ENCODE measurements around the gene KL.

KL gene

DNA sequence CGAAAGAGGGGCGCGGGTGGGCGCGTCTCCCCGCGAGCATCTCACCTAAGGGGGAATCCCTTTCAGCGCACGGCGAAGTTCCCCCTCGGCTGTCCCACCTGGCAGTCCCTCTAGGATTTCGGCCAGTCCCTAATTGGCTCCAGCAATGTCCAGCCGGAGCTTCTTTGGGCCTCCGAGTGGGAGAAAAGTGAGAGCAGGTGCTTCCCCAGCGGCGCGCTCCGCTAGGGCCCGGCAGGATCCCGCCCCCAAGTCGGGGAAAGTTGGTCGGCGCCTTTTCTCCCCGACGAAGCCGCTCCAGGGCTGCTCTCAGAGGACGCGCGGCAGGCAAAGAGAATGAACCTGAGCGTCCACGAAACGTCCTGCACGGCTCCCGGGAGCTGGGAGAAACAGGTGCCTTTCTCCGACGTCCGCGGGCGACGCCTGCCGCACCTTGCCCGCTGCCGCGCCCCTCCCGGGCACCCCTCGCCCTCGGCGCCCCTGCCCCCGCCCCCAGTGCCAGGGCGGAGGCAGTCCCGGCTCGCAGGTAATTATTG is 366 bp upstream of the KL start:
- peak overlapping the region; percentile 18 to 22 for H3K9ac ChIP-seq (ENCODE audit: low read depth in 1 of 2, low read length in 2 of 2)
- H3K27ac ChIP-seq (ENCODE audit: low read depth, low read length), result peak overlapping the region; percentile 62

DNA sequence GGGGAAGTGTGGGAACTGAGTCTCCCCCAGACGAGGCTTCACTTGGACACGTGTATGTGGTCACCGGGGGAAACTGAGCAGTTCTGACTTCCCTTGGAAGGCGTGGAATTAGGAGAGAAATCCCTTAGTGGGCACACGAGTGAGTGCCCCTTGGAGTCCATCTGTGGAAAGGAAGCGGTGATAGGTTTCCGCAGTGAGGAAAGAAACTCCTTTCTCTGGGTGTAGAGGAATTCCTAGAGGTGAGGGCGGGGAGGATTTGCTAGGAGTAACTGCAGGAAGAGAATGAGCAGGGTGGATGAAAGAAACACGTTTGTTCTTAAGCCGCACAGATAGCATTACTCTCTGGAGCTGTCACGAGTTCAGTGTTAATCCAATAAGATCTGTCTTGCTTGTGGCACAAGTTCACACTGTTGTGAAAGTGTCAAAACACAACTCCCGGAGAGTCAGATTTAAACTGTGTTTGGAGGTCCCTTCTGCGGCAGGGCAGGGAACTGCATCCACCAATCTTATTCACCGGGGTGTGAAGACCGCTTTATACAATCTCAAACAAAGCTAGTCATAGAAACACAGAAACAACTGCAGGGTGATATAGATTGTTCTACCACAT is 1.2 kb downstream of the KL start:
- Histone ChIP-seq H3K27ac (ENCODE audit: low read depth, low read length) (peak overlapping the region; percentile 71), H3K4me1 (ENCODE audit: control insufficient read depth in 1 of 2, insufficient read depth in 2 of 2, low read length in 2 of 2) (peaks cover 6 to 12% of the 10 kb centered on the region in 2 donors), H3K27me3 (ENCODE audit: control insufficient read depth in 1 of 2, insufficient read depth in 2 of 2, low read length in 2 of 2) (peaks cover 10 to 23% of the 10 kb centered on the region in 2 donors), H3K9ac (ENCODE audit: low read depth in 1 of 2, low read length in 2 of 2) (peak overlapping the region; percentile 17 to 79), H3K9me3 (ENCODE audit: control insufficient read depth in 1 of 2, low read length in 2 of 2) (no peaks in the 10 kb centered on the region), H3K36me3 (ENCODE audit: control insufficient read depth in 1 of 2, insufficient read depth in 2 of 2, low read length in 2 of 2) (no peaks in the 10 kb centered on the region), H3K4me3 (ENCODE audit: low read depth in 1 of 2, low read length in 2 of 2) (peak overlapping the region; percentile 71 to 76)

More for the DNA sequence above, 366 bp upstream of the KL start:
- Histone ChIP-seq H3K27me3 (ENCODE audit: control insufficient read depth in 1 of 2, insufficient read depth in 2 of 2, low read length in 2 of 2) (peaks cover 10 to 23% of the 10 kb centered on the region in 2 donors), H3K9me3 (ENCODE audit: control insufficient read depth in 1 of 2, low read length in 2 of 2) (no peaks in the 10 kb centered on the region), H3K4me1 (ENCODE audit: control insufficient read depth in 1 of 2, insufficient read depth in 2 of 2, low read length in 2 of 2) (peaks cover 6 to 12% of the 10 kb centered on the region in 2 donors), H3K36me3 (ENCODE audit: control insufficient read depth in 1 of 2, insufficient read depth in 2 of 2, low read length in 2 of 2) (no peaks in the 10 kb centered on the region), H3K4me3 (ENCODE audit: low read depth in 1 of 2, low read length in 2 of 2) (peak overlapping the region; percentile 53 to 56)

DNA sequence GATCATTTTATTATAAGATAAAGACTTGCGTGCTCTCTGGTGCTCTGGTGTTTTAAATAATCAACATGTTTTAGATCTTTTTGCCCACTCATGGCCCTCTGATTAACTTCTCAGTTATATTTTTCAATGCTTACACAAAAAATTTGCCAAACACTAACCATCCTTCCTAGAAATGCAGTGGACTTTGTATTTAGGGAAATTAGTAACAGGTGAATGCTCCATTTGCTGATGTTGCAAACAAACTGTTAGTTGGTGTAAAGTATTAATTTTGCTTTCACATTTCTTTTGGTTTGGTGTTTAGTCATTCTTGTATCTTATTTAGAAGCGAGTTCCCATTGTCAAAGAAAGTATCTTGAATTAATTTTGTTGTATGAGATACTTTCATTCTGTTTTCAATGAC is 2.7 kb downstream of the KL start:
- Histone ChIP-seq H3K27me3 (ENCODE audit: control insufficient read depth in 1 of 2, insufficient read depth in 2 of 2, low read length in 2 of 2) (peaks cover 8 to 18% of the 10 kb centered on the region in 2 donors), H3K4me1 (ENCODE audit: control insufficient read depth in 1 of 2, insufficient read depth in 2 of 2, low read length in 2 of 2) (peaks cover 6 to 12% of the 10 kb centered on the region in 2 donors), H3K9ac (ENCODE audit: low read depth in 1 of 2, low read length in 2 of 2) (no peak overlapping the region), H3K27ac (ENCODE audit: low read depth, low read length) (no peak overlapping the region), H3K9me3 (ENCODE audit: control insufficient read depth in 1 of 2, low read length in 2 of 2) (no peaks in the 10 kb centered on the region), H3K4me3 (ENCODE audit: low read depth in 1 of 2, low read length in 2 of 2) (no peak overlapping the region), H3K36me3 (ENCODE audit: control insufficient read depth in 1 of 2, insufficient read depth in 2 of 2, low read length in 2 of 2) (no peaks in the 10 kb centered on the region)

DNA sequence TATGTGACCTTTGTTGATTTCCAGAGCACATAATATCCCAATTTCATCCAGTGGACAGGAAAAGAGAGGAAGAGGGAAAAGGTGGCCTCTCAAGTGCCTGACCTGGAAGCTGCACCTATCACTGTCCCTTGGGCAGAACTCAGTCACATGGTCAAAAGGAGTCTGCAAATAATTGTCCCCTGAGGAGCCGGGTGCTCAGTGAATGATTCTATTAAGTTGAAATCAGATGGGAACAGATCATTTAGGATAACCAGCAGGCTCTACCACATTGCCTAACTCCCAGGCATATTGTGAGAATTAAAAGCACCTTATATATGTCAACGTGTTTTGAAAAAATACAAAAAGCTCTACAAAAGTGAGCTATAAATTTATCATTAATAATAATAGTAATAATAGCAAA is 6.8 kb downstream of the KL start:
- no peaks in the 10 kb centered on the region for H3K36me3 ChIP-seq (ENCODE audit: control insufficient read depth in 1 of 2, insufficient read depth in 2 of 2, low read length in 2 of 2)
- H3K27ac ChIP-seq (ENCODE audit: low read depth, low read length), result no peak overlapping the region
- no peak overlapping the region for H3K9ac ChIP-seq (ENCODE audit: low read depth in 1 of 2, low read length in 2 of 2)
- no peaks in the 10 kb centered on the region for H3K9me3 ChIP-seq (ENCODE audit: control insufficient read depth in 1 of 2, low read length in 2 of 2)
- no peak overlapping the region for H3K4me3 ChIP-seq (ENCODE audit: low read depth in 1 of 2, low read length in 2 of 2)
- H3K4me1 ChIP-seq (ENCODE audit: control insufficient read depth in 1 of 2, insufficient read depth in 2 of 2, low read length in 2 of 2), result no peaks in the 10 kb centered on the region
- peaks cover 0 to 7% of the 10 kb centered on the region in 2 donors for H3K27me3 ChIP-seq (ENCODE audit: control insufficient read depth in 1 of 2, insufficient read depth in 2 of 2, low read length in 2 of 2)

DNA sequence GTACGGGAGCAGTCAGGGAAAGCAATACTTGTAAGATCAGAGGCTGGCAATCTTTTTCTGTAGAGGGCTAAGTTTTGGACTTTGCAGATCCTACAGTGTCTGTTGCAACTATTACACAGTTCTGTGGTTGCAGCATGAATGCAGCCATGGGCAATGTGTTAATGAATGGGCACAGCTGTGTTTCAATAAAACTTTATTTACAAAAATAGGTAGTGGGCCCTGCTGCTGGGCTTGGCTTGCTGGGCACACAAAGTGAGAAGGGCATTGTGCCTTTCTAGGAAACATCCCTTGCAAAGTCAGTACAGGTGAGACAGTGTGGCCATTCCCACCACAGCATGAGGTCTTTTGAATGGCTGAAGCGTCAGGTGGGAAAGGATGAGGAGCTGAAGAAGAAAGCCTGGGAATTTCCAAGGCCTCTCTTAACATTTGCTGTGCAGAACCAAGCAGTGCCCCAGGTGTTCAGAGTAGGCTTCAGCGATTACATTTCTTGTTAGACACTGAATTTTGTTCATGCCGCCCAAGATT is 9.1 kb downstream of the KL start:
- Histone ChIP-seq H3K36me3 (ENCODE audit: control insufficient read depth in 1 of 2, insufficient read depth in 2 of 2, low read length in 2 of 2) (no peaks in the 10 kb centered on the region), H3K4me1 (ENCODE audit: control insufficient read depth in 1 of 2, insufficient read depth in 2 of 2, low read length in 2 of 2) (no peaks in the 10 kb centered on the region), H3K27me3 (ENCODE audit: control insufficient read depth in 1 of 2, insufficient read depth in 2 of 2, low read length in 2 of 2) (no peaks in the 10 kb centered on the region), H3K27ac (ENCODE audit: low read depth, low read length) (no peak overlapping the region), H3K9me3 (ENCODE audit: control insufficient read depth in 1 of 2, low read length in 2 of 2) (no peaks in the 10 kb centered on the region), H3K4me3 (ENCODE audit: low read depth in 1 of 2, low read length in 2 of 2) (no peak overlapping the region), H3K9ac (ENCODE audit: low read depth in 1 of 2, low read length in 2 of 2) (no peak overlapping the region)

DNA sequence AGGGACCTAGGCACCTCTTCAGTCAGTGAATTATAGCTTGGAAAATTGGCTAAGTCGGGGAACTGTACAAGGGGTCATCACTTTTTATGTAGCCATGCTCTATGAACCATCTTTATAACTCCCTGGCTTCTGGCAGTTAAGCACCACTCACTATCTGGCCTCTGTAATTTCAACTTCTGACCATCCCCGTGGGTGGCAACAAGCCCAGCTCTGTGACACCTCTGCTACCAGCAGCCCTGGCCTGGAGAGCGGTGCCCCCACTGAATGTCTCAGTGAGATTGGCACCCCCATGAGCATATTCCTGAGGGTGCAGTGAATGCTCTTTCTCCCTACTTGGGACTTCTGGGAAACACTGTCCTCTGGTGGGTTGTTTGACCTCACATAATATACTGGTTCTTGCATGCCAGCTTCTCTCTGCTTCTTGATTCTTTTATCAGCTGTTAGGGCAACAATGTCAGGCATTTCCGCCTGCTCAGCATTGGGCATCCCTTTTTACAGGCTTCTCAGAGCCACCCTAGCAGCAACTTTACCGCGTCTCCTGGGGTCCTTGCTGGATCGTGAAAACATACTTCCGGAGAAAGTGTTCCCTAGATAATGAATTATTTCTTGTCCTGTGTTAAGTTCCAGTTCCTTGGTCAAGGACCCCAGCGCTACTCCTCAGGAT is 10.4 kb downstream of the KL start:
- Histone ChIP-seq H3K27me3 (ENCODE audit: control insufficient read depth in 1 of 2, insufficient read depth in 2 of 2, low read length in 2 of 2) (no peaks in the 10 kb centered on the region), H3K9me3 (ENCODE audit: control insufficient read depth in 1 of 2, low read length in 2 of 2) (no peaks in the 10 kb centered on the region), H3K4me3 (ENCODE audit: low read depth in 1 of 2, low read length in 2 of 2) (no peak overlapping the region), H3K4me1 (ENCODE audit: control insufficient read depth in 1 of 2, insufficient read depth in 2 of 2, low read length in 2 of 2) (no peaks in the 10 kb centered on the region), H3K27ac (ENCODE audit: low read depth, low read length) (no peak overlapping the region), H3K9ac (ENCODE audit: low read depth in 1 of 2, low read length in 2 of 2) (no peak overlapping the region), H3K36me3 (ENCODE audit: control insufficient read depth in 1 of 2, insufficient read depth in 2 of 2, low read length in 2 of 2) (no peaks in the 10 kb centered on the region)

DNA sequence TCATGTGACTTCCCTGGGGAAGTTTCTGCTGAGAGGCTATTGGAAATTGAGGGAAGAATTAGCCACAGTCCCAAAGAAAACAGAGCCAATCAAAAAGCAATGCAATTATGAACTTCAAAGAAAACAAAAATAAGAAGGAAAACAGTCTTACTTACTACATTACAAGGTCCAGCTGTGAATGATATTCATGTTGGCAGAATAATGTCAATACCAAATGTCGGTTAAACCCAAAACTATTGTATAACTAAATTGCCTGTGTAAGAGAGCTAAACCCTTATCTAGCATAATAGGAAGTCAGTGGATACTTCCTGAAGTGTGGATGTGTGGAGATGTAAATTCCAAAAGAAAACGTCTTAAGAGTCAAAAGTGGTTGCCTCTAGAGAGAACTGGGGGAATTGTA is 12.4 kb downstream of the KL start:
- H3K4me3 ChIP-seq (ENCODE audit: low read depth in 1 of 2, low read length in 2 of 2), result no peak overlapping the region
- H3K27me3 ChIP-seq (ENCODE audit: control insufficient read depth in 1 of 2, insufficient read depth in 2 of 2, low read length in 2 of 2), result no peaks in the 10 kb centered on the region
- H3K4me1 ChIP-seq (ENCODE audit: control insufficient read depth in 1 of 2, insufficient read depth in 2 of 2, low read length in 2 of 2), result no peaks in the 10 kb centered on the region
- no peaks in the 10 kb centered on the region for H3K36me3 ChIP-seq (ENCODE audit: control insufficient read depth in 1 of 2, insufficient read depth in 2 of 2, low read length in 2 of 2)
- no peak overlapping the region for H3K27ac ChIP-seq (ENCODE audit: low read depth, low read length)
- no peak overlapping the region for H3K9ac ChIP-seq (ENCODE audit: low read depth in 1 of 2, low read length in 2 of 2)
- no peaks in the 10 kb centered on the region for H3K9me3 ChIP-seq (ENCODE audit: control insufficient read depth in 1 of 2, low read length in 2 of 2)

DNA sequence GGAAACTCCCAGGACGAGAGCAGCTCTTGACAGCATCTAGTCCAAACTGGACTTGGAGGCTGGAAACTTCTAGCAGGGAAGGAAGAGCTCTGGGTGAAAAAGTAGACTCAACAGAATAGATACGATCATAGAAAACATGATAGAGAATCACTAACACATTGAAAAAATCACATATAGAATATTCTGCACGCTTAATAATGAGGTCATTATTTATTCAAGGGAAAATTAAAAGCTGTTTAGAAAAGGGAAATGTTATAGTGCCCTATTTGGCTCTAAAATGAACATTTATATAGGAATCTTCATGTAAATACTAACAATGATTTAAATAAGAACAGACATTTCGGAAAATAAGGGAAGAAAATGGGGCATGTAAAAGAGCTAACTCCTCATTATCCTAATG is 15.1 kb downstream of the KL start:
- Histone ChIP-seq H3K9ac (ENCODE audit: low read depth in 1 of 2, low read length in 2 of 2) (no peak overlapping the region), H3K4me3 (ENCODE audit: low read depth in 1 of 2, low read length in 2 of 2) (no peak overlapping the region)

DNA sequence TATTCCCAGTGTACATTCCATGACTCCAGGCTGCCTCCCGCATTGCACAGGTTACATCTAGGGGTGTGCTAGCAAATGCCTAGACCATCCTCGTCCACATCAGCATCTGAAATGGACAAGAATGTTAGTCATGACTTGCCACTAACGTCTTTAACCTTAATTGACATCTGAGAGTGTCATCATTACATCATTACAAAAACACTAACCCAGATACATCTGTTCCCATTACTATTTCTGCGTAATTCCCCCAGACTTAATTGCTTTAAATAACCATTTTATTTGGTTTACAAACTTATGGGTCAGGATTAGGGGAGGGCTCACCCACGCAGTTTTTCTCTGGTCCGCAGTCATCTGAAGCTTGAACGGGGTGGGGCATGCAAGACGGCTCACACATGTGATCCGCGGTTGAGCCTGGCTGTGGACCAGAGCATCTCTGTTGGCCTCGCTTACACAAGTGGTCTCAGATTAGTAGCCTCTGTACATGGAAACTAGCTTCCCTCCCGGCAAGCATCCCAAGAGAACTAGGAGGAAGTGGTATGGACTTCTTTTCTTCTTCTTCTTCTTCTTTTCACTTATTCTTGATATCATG is 15.9 kb downstream of the KL start:
- Histone ChIP-seq H3K9ac (ENCODE audit: low read depth in 1 of 2, low read length in 2 of 2) (no peak overlapping the region), H3K27me3 (ENCODE audit: control insufficient read depth in 1 of 2, insufficient read depth in 2 of 2, low read length in 2 of 2) (no peaks in the 10 kb centered on the region), H3K9me3 (ENCODE audit: control insufficient read depth in 1 of 2, low read length in 2 of 2) (no peaks in the 10 kb centered on the region), H3K36me3 (ENCODE audit: control insufficient read depth in 1 of 2, insufficient read depth in 2 of 2, low read length in 2 of 2) (no peaks in the 10 kb centered on the region), H3K4me3 (ENCODE audit: low read depth in 1 of 2, low read length in 2 of 2) (no peak overlapping the region), H3K27ac (ENCODE audit: low read depth, low read length) (no peak overlapping the region), H3K4me1 (ENCODE audit: control insufficient read depth in 1 of 2, insufficient read depth in 2 of 2, low read length in 2 of 2) (no peaks in the 10 kb centered on the region)

More for the DNA sequence above, 15.1 kb downstream of the KL start:
- Histone ChIP-seq H3K27ac (ENCODE audit: low read depth, low read length) (no peak overlapping the region), H3K27me3 (ENCODE audit: control insufficient read depth in 1 of 2, insufficient read depth in 2 of 2, low read length in 2 of 2) (no peaks in the 10 kb centered on the region), H3K9me3 (ENCODE audit: control insufficient read depth in 1 of 2, low read length in 2 of 2) (no peaks in the 10 kb centered on the region), H3K4me1 (ENCODE audit: control insufficient read depth in 1 of 2, insufficient read depth in 2 of 2, low read length in 2 of 2) (no peaks in the 10 kb centered on the region), H3K36me3 (ENCODE audit: control insufficient read depth in 1 of 2, insufficient read depth in 2 of 2, low read length in 2 of 2) (no peaks in the 10 kb centered on the region)
